NCI-H774 (cell line): Measurements from ENCODE around the gene DPH3.
A peak's percentile ranks its signal among the peaks of the same experiment; 100 is the strongest.

ENCODE experiments used
- DNase-seq: peaks from one replicate; lab custom pipeline; 2025; lab: John Stamatoyannopoulos, UW

DPH3 gene

GRCh38 chr3:16290827-16291196 is 26.1 kb upstream of the DPH3 start:
- DNase-seq, result no peak

DNA sequence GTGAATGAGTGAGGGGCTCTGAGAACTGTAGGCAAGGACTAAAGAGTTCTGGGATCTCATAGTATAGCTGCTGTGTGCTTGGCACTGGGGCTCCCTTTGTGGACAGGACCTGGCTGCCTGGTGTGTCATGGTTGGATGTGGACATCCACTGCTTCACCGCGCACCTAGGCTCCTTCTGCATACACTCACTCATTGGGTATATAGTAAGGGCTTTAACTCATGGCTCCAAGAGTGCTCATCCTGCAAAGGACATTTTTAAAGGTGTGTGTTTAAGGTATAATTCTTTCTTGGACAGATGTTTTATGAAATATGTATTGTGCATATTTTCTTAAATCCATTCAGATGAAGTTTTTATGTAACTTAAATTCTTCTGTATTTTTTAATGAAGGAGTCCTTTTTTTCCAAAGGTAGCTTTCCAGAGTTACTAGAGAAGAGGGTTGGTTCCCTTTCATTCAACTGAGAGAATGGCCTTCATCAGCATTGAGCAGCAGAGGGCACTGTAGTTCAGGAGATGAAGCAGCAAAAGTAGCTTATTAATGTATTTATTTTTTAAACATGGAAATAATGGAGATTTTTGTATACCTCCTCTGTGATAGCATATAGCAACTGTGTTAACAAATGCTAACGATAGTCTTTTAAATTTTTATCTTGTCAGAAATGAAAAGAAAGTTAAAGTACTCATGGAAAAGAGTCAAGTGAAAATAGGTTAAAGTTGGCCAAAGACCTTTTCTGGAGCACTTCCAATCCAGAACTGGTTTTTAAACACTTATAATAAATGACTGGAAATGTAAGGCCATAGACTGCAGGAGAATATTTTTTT is 25.5 kb upstream of the DPH3 start:
- DNase-seq, result peak; percentile 28

DNA sequence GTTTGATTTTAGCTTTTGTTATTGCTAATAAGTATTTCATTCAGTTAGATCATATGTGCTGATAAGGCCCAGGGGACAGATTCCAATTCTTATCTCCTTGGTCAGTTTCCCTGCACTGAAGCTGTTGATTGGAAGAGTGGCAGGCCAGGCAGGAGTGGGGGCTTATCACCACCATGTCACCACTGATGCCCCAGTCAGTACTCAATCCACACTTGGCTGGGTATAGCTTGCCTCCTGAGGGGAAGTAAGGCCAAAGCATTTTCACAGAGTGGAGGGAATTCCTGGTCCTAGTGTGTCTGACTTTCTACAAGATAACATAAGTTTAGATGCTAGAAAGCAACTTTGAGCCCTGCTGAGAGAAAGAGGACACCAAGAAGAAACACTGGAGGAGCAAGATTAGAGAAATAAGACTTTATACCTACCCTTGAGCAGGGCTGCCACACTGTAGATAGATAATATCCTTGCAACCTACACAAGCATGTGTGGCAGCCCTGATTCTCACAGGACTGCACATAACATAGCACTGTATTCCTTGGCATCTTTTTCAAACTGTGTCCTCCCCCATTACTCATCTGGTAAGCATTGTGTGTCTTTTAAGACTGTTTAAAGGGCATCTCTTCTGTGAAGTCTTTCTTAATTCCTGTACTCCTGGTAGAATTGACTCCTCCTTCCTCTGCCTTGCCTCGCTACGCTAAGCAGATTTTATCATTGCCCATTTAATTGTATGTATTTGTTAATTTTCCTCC is 24.6 kb upstream of the DPH3 start:
- DNase-seq, result no peak

- DNase-seq, result no peak
Observed at GRCh38 chr3:16288664-16289063, 23.9 kb upstream of the DPH3 start.

DNA sequence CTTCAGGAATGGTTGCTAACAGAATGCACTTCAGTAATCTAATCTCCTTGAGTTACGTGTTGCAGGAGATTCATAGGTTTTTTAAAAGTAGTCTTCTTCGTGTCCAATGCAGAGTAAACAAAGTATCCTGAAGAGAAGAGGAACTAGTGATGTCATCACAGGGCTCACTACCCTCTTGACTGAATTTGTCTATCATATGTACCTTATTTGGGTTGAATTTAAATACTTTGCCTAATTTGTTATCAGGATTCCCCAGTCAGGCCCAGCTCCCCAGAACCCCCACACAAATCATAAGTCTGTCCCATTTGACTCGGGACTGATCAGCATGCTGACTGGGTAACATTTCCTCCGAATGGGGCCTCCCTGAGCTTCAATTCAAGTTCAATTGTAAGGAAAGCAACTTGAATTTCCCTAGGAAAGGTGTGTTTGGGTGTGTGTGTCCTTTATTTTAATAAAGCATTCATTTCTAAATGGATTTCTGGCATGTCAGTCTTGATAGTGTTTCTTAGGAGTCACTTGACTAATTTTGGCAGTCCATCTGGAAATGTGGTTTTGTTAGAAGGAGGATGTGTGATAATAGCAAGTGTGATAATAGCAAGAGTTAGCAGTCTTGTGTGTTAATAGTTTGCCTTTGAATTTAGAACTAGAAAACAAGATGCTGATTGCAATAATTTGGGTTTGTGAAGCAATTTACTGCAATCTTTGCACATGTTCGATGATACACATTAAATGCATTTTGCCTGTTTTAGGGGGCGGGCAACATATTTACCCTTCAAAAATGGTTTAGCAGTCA is 22.2 kb upstream of the DPH3 start:
- DNase-seq, result no peak

DNA sequence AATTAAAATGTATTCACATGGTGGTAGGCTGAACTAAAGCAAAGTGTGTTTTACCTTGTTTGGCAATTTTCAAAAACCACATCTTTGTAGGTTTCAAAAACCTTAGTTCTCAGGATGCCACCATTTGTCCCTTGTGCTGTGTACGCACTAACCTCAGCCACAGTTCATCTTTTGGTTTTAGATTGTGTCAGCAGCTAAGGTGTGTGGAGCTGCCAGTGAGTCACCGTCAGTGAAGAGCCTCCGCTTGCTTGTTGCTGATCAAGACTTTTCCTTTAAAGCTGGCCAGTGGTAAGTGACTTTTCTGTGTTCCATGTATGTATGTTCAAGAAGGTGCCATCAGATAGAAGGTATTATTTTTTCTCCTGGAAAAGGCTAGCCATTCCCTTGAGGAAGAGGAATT is 21.4 kb upstream of the DPH3 start:
- DNase-seq, result no peak

DNA sequence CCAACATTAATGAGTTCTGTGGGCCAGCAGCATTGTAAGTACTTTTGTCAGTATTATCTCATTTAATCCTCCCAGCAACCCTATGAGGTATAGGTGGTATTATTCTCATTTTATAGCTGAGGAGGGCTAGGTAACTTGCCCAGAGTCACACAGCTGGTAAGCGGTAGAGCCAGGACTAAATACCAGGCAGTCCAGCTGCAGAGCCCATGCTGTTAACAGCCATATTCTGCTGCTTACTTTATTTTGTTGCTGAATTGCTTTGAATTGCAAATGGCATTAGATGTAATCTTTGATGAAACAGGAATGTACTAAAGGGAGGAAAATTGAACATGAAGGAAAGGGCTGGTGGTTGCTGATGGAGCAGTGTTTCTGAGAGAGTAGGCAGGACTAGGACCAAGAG is 19.9 kb upstream of the DPH3 start:
- no peak for DNase-seq

DNA sequence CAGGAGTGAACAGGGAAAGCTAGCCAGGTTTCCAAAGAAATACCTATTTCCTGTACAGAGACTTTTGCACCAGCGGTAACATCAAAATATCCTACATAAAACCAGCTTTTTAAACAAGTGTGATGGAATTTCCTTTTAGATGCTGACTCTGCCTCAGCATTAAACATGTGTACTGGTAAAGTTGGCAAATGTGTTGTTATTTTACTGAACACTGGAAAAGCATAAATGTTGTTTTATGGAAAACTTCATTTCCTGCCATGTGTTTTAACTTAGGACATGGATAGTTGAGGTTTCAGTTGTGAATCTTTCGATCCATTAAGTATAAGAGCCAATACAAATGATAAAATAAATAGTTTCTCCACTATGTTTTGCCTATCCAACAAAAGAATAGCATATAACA is 15.9 kb upstream of the DPH3 start:
- DNase-seq, result no peak

- DNase-seq, result no peak
Observed at GRCh38 chr3:16279010-16279801, 14.5 kb upstream of the DPH3 start.

GRCh38 chr3:16277471-16277870 is 12.7 kb upstream of the DPH3 start:
- no peak for DNase-seq

DNA sequence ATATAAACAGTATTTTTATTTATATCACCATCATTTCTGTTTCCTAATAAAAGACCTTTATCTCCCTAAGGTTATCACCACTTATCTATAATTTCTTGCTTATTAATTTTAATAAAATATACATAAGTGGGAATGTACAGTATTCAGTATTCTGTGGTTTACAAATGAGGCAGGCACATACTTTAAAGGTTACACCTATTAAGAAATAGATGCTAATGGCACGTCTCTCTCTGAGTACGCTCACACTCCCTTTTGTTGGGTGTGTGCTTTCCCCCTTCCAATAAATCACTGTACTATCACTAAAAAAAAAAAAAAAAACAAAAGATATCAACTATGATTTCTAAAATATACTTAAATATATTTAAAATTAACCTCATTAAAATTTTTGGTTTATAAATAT is 9.1 kb upstream of the DPH3 start:
- DNase-seq, result no peak

- DNase-seq, result no peak
Observed at GRCh38 chr3:16272588-16272987, 7.8 kb upstream of the DPH3 start.

GRCh38 chr3:16270855-16271254 is 6.1 kb upstream of the DPH3 start:
- no peak for DNase-seq

GRCh38 chr3:16266714-16267113 is 2.0 kb upstream of the DPH3 start:
- DNase-seq, result no peak

GRCh38 chr3:16265455-16265786 is 678 bp upstream of the DPH3 start:
- DNase-seq, result no peak

GRCh38 chr3:16264174-16264707 is 502 bp downstream of the DPH3 start:
- DNase-seq, result no peak

GRCh38 chr3:16262174-16262573 is 2.6 kb downstream of the DPH3 start:
- no peak for DNase-seq

GRCh38 chr3:16260046-16260445 is 4.7 kb downstream of the DPH3 start:
- DNase-seq, result no peak

DNA sequence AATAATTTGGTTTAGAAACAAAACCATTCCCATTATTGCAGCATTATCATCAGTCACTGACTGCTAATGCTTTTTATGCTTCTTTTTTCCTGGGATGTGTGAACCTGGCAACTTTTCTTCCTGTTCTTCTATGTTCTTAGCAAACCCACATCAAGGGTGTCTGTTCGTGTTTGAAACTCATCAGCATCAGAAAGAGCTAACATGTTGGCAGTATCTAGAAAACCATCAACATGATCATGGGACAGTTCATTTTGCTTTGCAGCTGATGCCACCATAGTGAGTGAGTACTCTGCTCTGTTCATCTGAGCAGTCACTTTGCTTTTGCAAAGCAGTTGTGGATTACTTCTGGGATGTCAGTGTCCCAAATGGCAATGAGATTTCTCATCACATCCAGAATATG is 5.9 kb downstream of the DPH3 start:
- DNase-seq, result no peak

DNA sequence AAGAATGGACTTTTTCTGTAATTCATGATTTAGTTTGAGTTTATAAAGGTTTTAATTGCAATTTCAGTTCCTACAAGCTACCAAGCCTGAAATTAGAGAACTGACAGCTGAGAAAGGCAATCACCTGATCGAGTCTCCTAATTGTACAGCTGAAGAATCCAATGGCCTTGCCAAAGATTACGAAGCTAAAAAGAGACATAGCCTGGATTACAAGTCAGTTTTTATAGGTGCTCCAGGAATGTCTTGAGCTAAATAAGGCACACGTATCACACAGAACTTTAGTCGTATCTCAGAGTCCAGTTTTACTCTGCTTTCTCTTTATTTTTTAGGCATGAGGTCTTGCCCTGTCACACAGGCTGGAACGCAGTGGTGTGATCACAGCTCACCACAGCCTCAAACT is 6.6 kb downstream of the DPH3 start:
- DNase-seq, result no peak

GRCh38 chr3:16257309-16257708 is 7.4 kb downstream of the DPH3 start:
- no peak for DNase-seq

GRCh38 chr3:16255726-16256125 is 9.0 kb downstream of the DPH3 start:
- DNase-seq, result peak; percentile 39
